H1 (cell line): ENCODE data around the gene PASK. TPM values are rescaled to one million over a fixed set of nuclear protein-coding genes. Genes with fewer than 3 reads are reported as not detected.

Experiments
- CTCF ChIA-PET: fragments of 300-600 bp; sonication (Branson Sonifier 250); formaldehyde crosslinking; loops from one replicate; lab custom pipeline; 2021; ENCODE audit not compliant: partially characterized antibody; lab: Charles Lee
- POLR2A ChIA-PET: fragments of 300-600 bp; sonication (Branson Sonifier 250); formaldehyde crosslinking; loops from one replicate; lab custom pipeline; 2021; ENCODE audit warnings: inconsistent platforms; ENCODE audit not compliant: partially characterized antibody; lab: Charles Lee
- DNase-seq, 2 experiments: peaks; one replicate each; pipeline versions ENCODE4 v3.0.0 to v3.0.0-alpha.2; 2010 to 2022; ENCODE audit warnings: low spot score in 2 of 2, low read depth in 1 of 2, mixed read lengths in 1 of 2
- FAIRE-seq: peaks from 2 replicates; lab custom pipeline; 2011; peaks lifted over from hg19 to GRCh38; lab: Jason Lieb, UNC
- H2AFZ ChIP-seq: 2 replicates; pipeline ENCODE4 v1.8.1; 2012; ENCODE audit warnings: low read length, inconsistent platforms
- H2AK5ac ChIP-seq: 2 replicates; pipeline ENCODE4 v1.6.1; 2013; ENCODE audit warnings: low read depth, low read length
- H2BK120ac ChIP-seq: replicated peaks from 2 replicates; pipeline ENCODE3; 2013; ENCODE audit warnings: low read depth, low read length, inconsistent platforms
- H2BK12ac ChIP-seq: 2 replicates; pipeline ENCODE4 v1.6.1; 2013; ENCODE audit warnings: low read depth, low read length
- H2BK15ac ChIP-seq: 2 replicates; pipeline ENCODE4 v1.6.1; 2013; ENCODE audit warnings: low read length
- H2BK20ac ChIP-seq: 2 replicates; pipeline ENCODE4 v1.6.1; 2013; ENCODE audit warnings: low read length
- H2BK5ac ChIP-seq: 2 replicates; pipeline ENCODE4 v1.6.1; 2013; ENCODE audit warnings: low read depth, low read length
- H3K14ac ChIP-seq: 2 replicates; pipeline ENCODE4 v1.6.1; 2013; ENCODE audit warnings: inconsistent platforms; ENCODE audit not compliant: insufficient read length
- H3K18ac ChIP-seq: 2 replicates; pipeline ENCODE4 v1.6.1; 2013; ENCODE audit warnings: low read length; ENCODE audit errors: extremely low read depth
- H3K23ac ChIP-seq: 2 replicates; pipeline ENCODE4 v1.6.1; 2013; ENCODE audit warnings: inconsistent platforms; ENCODE audit not compliant: insufficient read length
- H3K23me2 ChIP-seq: 2 replicates; pipeline ENCODE4 v1.6.1; 2013; ENCODE audit warnings: low read depth, low read length
- H3K27ac ChIP-seq: 2 replicates; pipeline ENCODE4 v1.6.1; 2011; ENCODE audit warnings: low read depth, low read length, inconsistent platforms
- H3K27me3 ChIP-seq, 4 experiments: replicated peaks in 1 of 4; 1 replicate in 1 of 4; 2 replicates in 3 of 4; pipeline versions ENCODE4 v1.6.1 to v1.8.1; 2011 to 2013; ENCODE audit warnings: low read length in 3 of 4, mild to moderate bottlenecking in 3 of 4, inconsistent platforms in 2 of 4, mixed read lengths in 2 of 4, moderate library complexity in 1 of 4; ENCODE audit not compliant: control insufficient read depth in 3 of 4, insufficient read depth in 3 of 4; ENCODE audit errors: extremely low read depth in 1 of 4
- H3K36me3 ChIP-seq, 4 experiments: 2 replicates each; pipeline versions ENCODE4 v1.6.1 to v1.8.1; 2011 to 2013; ENCODE audit warnings: mild to moderate bottlenecking in 4 of 4, low read length in 3 of 4, moderate library complexity in 2 of 4, control low read depth in 1 of 4, inconsistent platforms in 1 of 4; ENCODE audit not compliant: insufficient read depth in 4 of 4, control insufficient read depth in 2 of 4
- H3K4ac ChIP-seq: replicated peaks from 2 replicates; pipeline ENCODE3; 2013; ENCODE audit warnings: low read length, low read depth, mixed read lengths, inconsistent platforms; ENCODE audit not compliant: insufficient read length
- H3K4me1 ChIP-seq, 4 experiments: replicated peaks in 1 of 4; 1 replicate in 1 of 4; 2 replicates in 3 of 4; pipeline versions ENCODE4 v1.6.1 to v1.8.1; 2011 to 2013; ENCODE audit warnings: low read length in 3 of 4, inconsistent platforms in 2 of 4, mixed read lengths in 1 of 4; ENCODE audit not compliant: insufficient read depth in 4 of 4, control insufficient read depth in 3 of 4
- H3K4me2 ChIP-seq, 2 experiments: 2 replicates each; pipeline versions ENCODE4 v1.6.1 to v1.8.1; 2011 to 2013; ENCODE audit warnings: low read depth in 2 of 2, low read length in 2 of 2, control low read depth in 1 of 2, inconsistent platforms in 1 of 2, mild to moderate bottlenecking in 1 of 2; ENCODE audit not compliant: insufficient read depth in 1 of 2
- H3K4me3 ChIP-seq, 4 experiments: fragments of 200-600, 300-600 bp in 1 of 4; sonication (generic), shearing (Covaris generic), sonication (Bioruptor Twin) in 1 of 4; 2 replicates each; pipeline versions ENCODE4 v1.5.1 to v1.8.1; 2011 to 2016; ENCODE audit warnings: low read length in 4 of 4, low read depth in 3 of 4, control low read depth in 2 of 4, inconsistent platforms in 2 of 4, mild to moderate bottlenecking in 2 of 4, mixed read lengths in 1 of 4, moderate library complexity in 1 of 4; ENCODE audit not compliant: insufficient read depth in 2 of 4; ENCODE audit errors: extremely low read depth in 1 of 4
- H3K56ac ChIP-seq: replicated peaks from 2 replicates; pipeline ENCODE3; 2013; ENCODE audit warnings: low read depth, mild to moderate bottlenecking, mixed read lengths, low read length, inconsistent platforms; ENCODE audit not compliant: insufficient read length
- H3K79me1 ChIP-seq: 2 replicates; pipeline ENCODE4 v1.6.1; 2013; ENCODE audit warnings: low read depth, low read length, control low read depth
- H3K79me2 ChIP-seq, 2 experiments: 2 replicates each; pipeline versions ENCODE4 v1.6.1 to v1.8.1; 2012 to 2013; ENCODE audit warnings: low read length in 2 of 2, mild to moderate bottlenecking in 2 of 2, inconsistent platforms in 1 of 2; ENCODE audit not compliant: insufficient read depth in 2 of 2, control insufficient read depth in 1 of 2
- H3K9ac ChIP-seq, 4 experiments: replicated peaks in 1 of 4; 1 replicate in 1 of 4; 2 replicates in 3 of 4; pipeline versions ENCODE4 v1.6.1 to v1.8.1; 2011 to 2013; ENCODE audit warnings: low read depth in 3 of 4, low read length in 3 of 4, control low read depth in 2 of 4, mild to moderate bottlenecking in 2 of 4, moderate library complexity in 2 of 4, inconsistent platforms in 1 of 4; ENCODE audit errors: extremely low read depth in 1 of 4
- H3K9me3 ChIP-seq, 2 experiments: 2 replicates each; pipeline versions ENCODE4 v1.6.1 to v1.8.1; 2012 to 2013; ENCODE audit warnings: mild to moderate bottlenecking in 2 of 2, moderate library complexity in 2 of 2, control low read depth in 1 of 2, inconsistent platforms in 1 of 2, low read depth in 1 of 2, low read length in 1 of 2, mixed read lengths in 1 of 2; ENCODE audit not compliant: insufficient read depth in 2 of 2
- H4K20me1 ChIP-seq, 2 experiments: replicated peaks in 1 of 2; 2 replicates each; pipeline versions ENCODE3 to v1.8.1; 2011 to 2013; ENCODE audit warnings: inconsistent platforms in 2 of 2, low read length in 2 of 2, mild to moderate bottlenecking in 1 of 2; ENCODE audit not compliant: insufficient read depth in 2 of 2, control insufficient read depth in 1 of 2
- H4K5ac ChIP-seq: 2 replicates; pipeline ENCODE4 v1.6.1; 2013; ENCODE audit warnings: low read length, low read depth, mixed read lengths, inconsistent platforms; ENCODE audit not compliant: insufficient read length
- H4K8ac ChIP-seq: 2 replicates; pipeline ENCODE4 v1.8.0; 2013; ENCODE audit warnings: mild to moderate bottlenecking, moderate library complexity, low read length, inconsistent platforms; ENCODE audit not compliant: insufficient read depth; ENCODE audit errors: extremely low read depth
- H4K91ac ChIP-seq: replicated peaks from 2 replicates; pipeline ENCODE3; 2013; ENCODE audit warnings: low read length, mixed read lengths, inconsistent platforms; ENCODE audit not compliant: insufficient read length
- CBX8 ChIP-seq: fragments of 300-800, 300-1000 bp; sonication (generic); IDR thresholded peaks from 2 replicates; pipeline ENCODE4 v1.7.1; 2016; ENCODE audit warnings: low read depth, low read length, borderline replicate concordance
- CTBP2 ChIP-seq: IDR thresholded peaks from 2 replicates; pipeline ENCODE4 v1.7.0; 2011; ENCODE audit warnings: borderline replicate concordance, mild to moderate bottlenecking, moderate library complexity, mixed read lengths, low read length; ENCODE audit not compliant: insufficient read depth, insufficient read length
- EZH2 ChIP-seq: fragments of 200-600 bp; sonication (generic); IDR thresholded peaks from 2 replicates; pipeline ENCODE4 v1.7.1; 2012; ENCODE audit warnings: low read depth, mild to moderate bottlenecking, moderate library complexity, low read length, inconsistent platforms; ENCODE audit not compliant: severe bottlenecking
- JUN ChIP-seq: IDR thresholded peaks from 2 replicates; pipeline ENCODE4 v1.6.1; 2011; ENCODE audit warnings: low read depth, mild to moderate bottlenecking, improper control_type of control experiment, low read length
- KDM1A ChIP-seq: fragments of 200-600, 300-600 bp; sonication (generic); IDR thresholded peaks from 2 replicates; pipeline ENCODE4 v1.7.1; 2016; ENCODE audit warnings: mild to moderate bottlenecking, low read length, borderline replicate concordance
- RXRA ChIP-seq: IDR thresholded peaks from 2 replicates; pipeline ENCODE4 v1.6.1; 2011; ENCODE audit warnings: low read depth, mild to moderate bottlenecking, low read length, moderate library complexity; ENCODE audit not compliant: insufficient read depth
- SIRT6 ChIP-seq: IDR thresholded peaks from one replicate; pipeline ENCODE4 v1.7.1; 2012; ENCODE audit warnings: low read length, inconsistent platforms
- SIX5 ChIP-seq: IDR thresholded peaks from 2 replicates; pipeline ENCODE4 v1.6.1; 2011; ENCODE audit warnings: mild to moderate bottlenecking, low read depth, low read length
- WGBS, 2 experiments: shearing (Covaris generic) in 1 of 2; methylation state at CpG; one replicate each; pipeline versions ENCODE4 v1.1.6 to v1.1.7; 2013 to 2015; ENCODE audit warnings: low lambda C conversion rate in 2 of 2, mixed read lengths in 2 of 2, inconsistent platforms in 1 of 2, low coverage in 1 of 2, missing lambda C conversion rate in 1 of 2; ENCODE audit not compliant: insufficient replicate concordance in 2 of 2, insufficient coverage in 1 of 2, insufficient read length in 1 of 2; ENCODE audit errors: extremely low coverage in 1 of 2, missing lambda C conversion rate in 1 of 2; 5-methylcytosine and 5-hydroxymethylcytosine counted together
- polyA plus RNA-seq, 7 experiments: library from polyadenylated mRNA; depleted of rRNA in 3 of 7; stranded (reverse) in 5 of 7; unstranded in 2 of 7; fragments of >200 nt in 5 of 7; fragments of 200-250 nt in 2 of 7; gene quantifications; 1 replicate in 5 of 7; 2 replicates in 1 of 7; 4 replicates in 1 of 7; pipeline versions ENCODE4 v1.2.1 to v1.2.3, GENCODE V29; 2011 to 2013; ENCODE audit warnings: missing spikeins in 2 of 7, mixed read lengths in 2 of 7
- total RNA-seq: library from RNA; stranded (reverse); fragmentation: NEBNext Ultra II Directional; extraction: Animal tissue kit (Norgen Biotek cat#: 25700); gene quantifications from 2 replicates; pipeline ENCODE4 v1.2.1, GENCODE V29; 2021
- TF ChIP-seq, protein P1 (sequence below): IDR thresholded peaks from 2 replicates; pipeline ENCODE4 v1.6.1; 2011; ENCODE audit warnings: low read length, improper control_type of control experiment

PASK gene
- total and polyA plus RNA-seq, 2 of the 8 experiments (the other 6 are each of a cell fraction or from before 2014, with no cell fraction given) = 20.5 to 66.1 TPM

DNA sequence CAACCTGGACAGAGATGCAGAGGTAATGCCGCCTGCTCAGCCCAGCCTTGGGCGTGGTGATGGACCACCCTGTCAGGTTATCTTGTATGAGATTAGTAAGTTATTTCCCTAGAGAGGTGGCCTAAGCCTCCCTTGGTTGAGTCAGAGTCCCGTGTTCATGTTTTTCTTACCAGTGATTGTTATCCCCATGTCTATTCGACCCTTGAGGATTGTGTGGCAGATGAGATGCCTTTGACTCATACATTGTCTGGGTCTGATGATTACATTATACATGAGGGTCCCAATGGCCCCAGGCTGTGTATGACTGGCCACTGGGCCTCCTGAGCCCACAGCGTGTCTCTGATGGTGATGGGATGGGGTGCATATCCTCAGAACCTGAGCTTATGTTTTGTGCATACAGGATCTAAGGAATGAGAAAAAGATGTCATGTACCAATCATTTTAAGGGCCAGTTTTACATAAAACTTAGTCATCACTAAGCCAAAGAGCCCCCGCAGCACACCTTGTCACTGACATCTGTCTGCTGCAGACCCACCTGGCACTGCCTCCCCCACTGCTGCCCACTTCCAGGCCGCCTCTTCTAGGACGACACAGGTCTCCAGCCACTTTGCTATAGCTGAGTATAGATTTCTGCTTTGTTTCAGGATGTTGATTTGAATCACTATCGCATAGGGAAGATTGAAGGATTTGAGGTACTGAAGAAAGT lies 8.7 kb upstream of the PASK start:
- Histone ChIP-seq H2BK12ac (no peak overlapping the region), H3K9me3 (no peaks in the 10 kb centered on the region), H4K8ac (no peak overlapping the region), H4K5ac (no peak overlapping the region), H3K4me2 (no peak overlapping the region), H2AK5ac (no peak overlapping the region), H3K14ac (no peak overlapping the region), H3K79me2 (no peaks in the 10 kb centered on the region), H2BK120ac (no peak overlapping the region), H3K9ac (no peak overlapping the region), H3K4me3 (no peak overlapping the region), H2AFZ (no peak overlapping the region), H3K36me3 (peaks cover 0 to 12% (median 4%) of the 10 kb centered on the region in 4 experiments; a peak in 6 of 8 replicates), H3K23me2 (no peaks in the 10 kb centered on the region), H3K4ac (no peak overlapping the region), H3K56ac (no peak overlapping the region), H2BK20ac (no peak overlapping the region), H4K20me1 (peaks cover 0 to 4% of the 10 kb centered on the region in 2 experiments), H3K79me1 (no peaks in the 10 kb centered on the region), H3K23ac (no peak overlapping the region), H2BK5ac (no peak overlapping the region), H3K27me3 (no peaks in the 10 kb centered on the region), H3K18ac (no peak overlapping the region), H2BK15ac (no peak overlapping the region), H4K91ac (no peak overlapping the region), H3K4me1 (peaks cover 0 to 3% (median 0%) of the 10 kb centered on the region in 4 experiments; a peak in 1 of 7 replicates), H3K27ac (no peak overlapping the region)
- 95% methylated on average over 9 of the region's 9 CpGs; no CpG with 5 or more reads in 1 of the 2 experiments for WGBS, 2 experiments
- TF ChIP-seq EZH2 = no peak
- no peak for TF ChIP-seq SIRT6
- no peak for TF ChIP-seq RXRA
- TF ChIP-seq CBX8 = no peak
- TF ChIP-seq KDM1A = no peak
- TF ChIP-seq CTBP2 = no peak
- no peak for TF ChIP-seq JUN
- TF ChIP-seq, protein P1, sequence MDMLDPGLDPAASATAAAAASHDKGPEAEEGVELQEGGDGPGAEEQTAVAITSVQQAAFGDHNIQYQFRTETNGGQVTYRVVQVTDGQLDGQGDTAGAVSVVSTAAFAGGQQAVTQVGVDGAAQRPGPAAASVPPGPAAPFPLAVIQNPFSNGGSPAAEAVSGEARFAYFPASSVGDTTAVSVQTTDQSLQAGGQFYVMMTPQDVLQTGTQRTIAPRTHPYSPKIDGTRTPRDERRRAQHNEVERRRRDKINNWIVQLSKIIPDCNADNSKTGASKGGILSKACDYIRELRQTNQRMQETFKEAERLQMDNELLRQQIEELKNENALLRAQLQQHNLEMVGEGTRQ = no peak
- no peak for TF ChIP-seq SIX5
- CTCF ChIA-PET = interaction anchor here (1.2 to 1.4 kb wide), 4 partner anchors 8 to 174 kb away, joined by 3 to 4 read pairs (median 4); partner anchors contain the start of gene PASK
- POLR2A ChIA-PET = no interaction called here
- DNase-seq (no peak), FAIRE-seq (no peak)
